GM18870 (cell line): ENCODE data around the gene DOCK2.
"Not testable (repeated sequence)": the region's sequence is repeated elsewhere in the genome, so short reads cannot be mapped to it uniquely, and the experiment has no call there.

Experiments
- ATAC-seq: cut with Tn5 transposase; IDR thresholded peaks from one replicate; pipeline ENCODE4 v1.9.1; 2021; ENCODE audit warnings: moderate library complexity; ENCODE audit not compliant: unreplicated experiment

The DOCK2 gene

GRCh38 chr5:169717288-169717687 lies 80.2 kb downstream of the DOCK2 start:
- no peak for ATAC-seq

- peak; percentile 75 for ATAC-seq
Observed at GRCh38 chr5:169719360-169720314, 82.6 kb downstream of the DOCK2 start.

GRCh38 chr5:169721771-169722170 lies 84.7 kb downstream of the DOCK2 start:
- no peak for ATAC-seq

GRCh38 chr5:169723103-169723831 lies 86.2 kb downstream of the DOCK2 start:
- no peak for ATAC-seq

GRCh38 chr5:169724303-169725087 lies 87.4 kb downstream of the DOCK2 start:
- no peak for ATAC-seq

- not testable (repeated sequence) for ATAC-seq
Observed at GRCh38 chr5:169725665-169726064, 88.6 kb downstream of the DOCK2 start.

GRCh38 chr5:169728418-169728817 lies 91.3 kb downstream of the DOCK2 start:
- ATAC-seq = no peak

- no peak for ATAC-seq
Observed at GRCh38 chr5:169731221-169731620, 94.1 kb downstream of the DOCK2 start.

GRCh38 chr5:169732841-169733240 lies 95.8 kb downstream of the DOCK2 start:
- ATAC-seq = no peak

- ATAC-seq = no peak
Observed at GRCh38 chr5:169735913-169736312, 98.8 kb downstream of the DOCK2 start.

- peak; percentile 57 for ATAC-seq
Observed at GRCh38 chr5:169736653-169737052, 99.6 kb downstream of the DOCK2 start.

GRCh38 chr5:169740435-169740834 lies 103.4 kb downstream of the DOCK2 start:
- no peak for ATAC-seq

- ATAC-seq = no peak
Observed at GRCh38 chr5:169742771-169743296, 105.8 kb downstream of the DOCK2 start.

GRCh38 chr5:169744336-169744735 lies 107.3 kb downstream of the DOCK2 start:
- ATAC-seq = no peak

- ATAC-seq = no peak
Observed at GRCh38 chr5:169745441-169746146, 108.5 kb downstream of the DOCK2 start.

GRCh38 chr5:169746147-169746694 lies 109.1 kb downstream of the DOCK2 start:
- ATAC-seq = no peak

- ATAC-seq = no peak
Observed at GRCh38 chr5:169748174-169748573, 111.1 kb downstream of the DOCK2 start.

GRCh38 chr5:169749295-169749694 lies 112.2 kb downstream of the DOCK2 start:
- ATAC-seq = no peak

GRCh38 chr5:169751490-169751889 lies 114.4 kb downstream of the DOCK2 start:
- ATAC-seq = no peak

- ATAC-seq = not testable (repeated sequence)
Observed at GRCh38 chr5:169752566-169752965, 115.5 kb downstream of the DOCK2 start.
